ENCODE results near the gene USHBP1.
A peak's percentile ranks its signal among the peaks of the same experiment; 100 is the strongest.
"Not testable (repeated sequence)": the region's sequence is repeated elsewhere in the genome, so short reads cannot be mapped to it uniquely, and the experiment has no call there.

Gene USHBP1

GRCh38 chr19:17275441-17276175 lies 11.1 kb upstream of the USHBP1 start:
- DNase-seq (ENCODE audit: low read depth): no peak
- H3K4me3 ChIP-seq (ENCODE audit: control insufficient read depth, low read depth, low read length): no peak overlapping the region
- TF ChIP-seq CTCF (IDR thresholded peaks at IDR 0.05; ENCODE audit: control insufficient read depth, insufficient read depth, low read depth, low read length, missing control alignments): no peak

- H3K4me3 ChIP-seq (ENCODE audit: control insufficient read depth, low read depth, low read length); DNase-seq (ENCODE audit: low read depth): not testable (repeated sequence)
Measured at GRCh38 chr19:17274892-17275291, 10.3 kb upstream of the USHBP1 start.

- TF ChIP-seq CTCF (IDR thresholded peaks at IDR 0.05; ENCODE audit: control insufficient read depth, insufficient read depth, low read depth, low read length, missing control alignments): no peak
- no peak overlapping the region for H3K4me3 ChIP-seq (ENCODE audit: control insufficient read depth, low read depth, low read length)
- no peak for DNase-seq (ENCODE audit: low read depth)
Measured at GRCh38 chr19:17268754-17269153, 4.2 kb upstream of the USHBP1 start.

DNA sequence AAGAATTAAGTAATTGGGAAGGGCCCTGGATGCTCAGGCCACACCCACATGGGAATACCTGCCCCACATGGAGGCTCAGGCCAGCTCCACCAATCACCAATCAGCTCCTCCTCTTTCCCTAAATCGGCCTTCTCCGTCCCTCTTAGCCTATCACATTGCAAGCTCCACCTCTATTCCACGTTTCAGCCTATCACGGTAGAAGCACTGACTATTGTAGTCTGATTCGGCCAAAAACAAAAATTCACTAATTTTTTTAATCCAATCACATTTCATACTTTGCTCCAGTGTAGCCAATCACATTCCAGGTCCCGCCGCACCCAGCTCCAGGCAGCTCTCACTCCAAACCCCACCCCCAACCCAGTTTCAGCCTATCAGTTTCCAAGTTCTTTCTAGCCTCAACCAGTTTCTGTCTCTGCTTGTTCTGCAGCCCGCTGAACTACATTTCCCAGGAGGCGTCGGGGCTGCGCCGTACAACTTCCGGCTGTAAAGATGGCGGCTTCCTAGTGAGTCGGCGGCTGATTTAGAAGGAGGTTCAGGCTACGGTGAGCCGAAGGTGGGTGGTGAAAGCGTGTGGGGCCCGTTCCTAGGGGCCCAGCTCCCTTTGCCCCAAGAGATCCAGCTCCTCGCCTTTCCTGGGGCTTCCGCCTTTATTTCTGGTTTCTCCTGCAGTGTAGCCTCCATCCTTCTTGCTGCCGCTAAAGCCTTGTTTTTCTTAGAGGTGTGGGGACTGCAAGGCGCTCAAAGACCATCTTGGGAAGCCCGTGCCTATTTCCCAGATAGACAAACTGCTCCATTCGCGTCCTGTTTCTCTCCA lies 2.6 kb upstream of the USHBP1 start, which contains the start of gene BABAM1:
BABAM1 (plus strand) TSS at position 469 of the 814 bp plus-strand sequence. CDS start 1,364 bp downstream, outside the sequence.
- peak within 1 kb of the TSS; percentile 90 for H3K4me3 ChIP-seq (ENCODE audit: control insufficient read depth, low read depth, low read length)
- DNase-seq (ENCODE audit: low read depth): peak; percentile 99
- no peak for TF ChIP-seq CTCF (IDR thresholded peaks at IDR 0.05; ENCODE audit: control insufficient read depth, insufficient read depth, low read depth, low read length, missing control alignments)

- no peak overlapping the region for H3K4me3 ChIP-seq (ENCODE audit: control insufficient read depth, low read depth, low read length)
- TF ChIP-seq CTCF (IDR thresholded peaks at IDR 0.05; ENCODE audit: control insufficient read depth, insufficient read depth, low read depth, low read length, missing control alignments): no peak
- no peak for DNase-seq (ENCODE audit: low read depth)
Measured at GRCh38 chr19:17266589-17266974, 2.0 kb upstream of the USHBP1 start.

DNA sequence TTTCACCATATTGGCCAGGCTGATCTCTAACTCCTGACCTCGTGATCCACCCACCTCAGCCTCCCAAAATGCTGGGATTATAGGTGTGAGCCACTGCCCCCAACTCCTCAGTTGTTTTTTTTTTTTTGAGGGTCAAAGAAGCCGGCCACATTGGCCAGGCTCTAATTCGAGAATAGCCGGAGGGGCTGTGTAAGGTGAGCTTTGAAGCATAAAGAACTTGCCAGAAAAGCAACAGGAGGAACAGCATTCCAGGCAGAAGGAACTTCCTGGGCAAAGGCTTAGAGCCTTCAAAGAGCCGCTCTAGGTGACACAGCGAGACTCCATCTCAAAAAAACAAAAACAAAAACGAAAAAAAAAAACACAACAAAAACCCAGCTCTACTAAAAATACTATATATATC lies 1.5 kb upstream of the USHBP1 start:
- TF ChIP-seq CTCF (IDR thresholded peaks at IDR 0.05; ENCODE audit: control insufficient read depth, insufficient read depth, low read depth, low read length, missing control alignments): no peak
- no peak overlapping the region for H3K4me3 ChIP-seq (ENCODE audit: control insufficient read depth, low read depth, low read length)
- DNase-seq (ENCODE audit: low read depth): no peak
